HT-29 (cell line): ENCODE results near the gene NKD1. TPM values are rescaled to one million over a fixed set of nuclear protein-coding genes. Genes with fewer than 3 reads are reported as not detected.
"Not testable (repeated sequence)": the region's sequence is repeated elsewhere in the genome, so short reads cannot be mapped to it uniquely, and the experiment has no call there.

ENCODE experiments used
- DNase-seq: peaks from one replicate; pipeline ENCODE4 v3.0.0-alpha.2; 2015; ENCODE audit warnings: low spot score
- total RNA-seq: library from RNA; depleted of rRNA; stranded (reverse); fragments of >200 nt; shearing (Covaris generic); gene quantifications from 2 replicates; pipeline ENCODE4 v1.2.3, GENCODE V29; 2014

The NKD1 gene
- total RNA-seq, 1 experiment from 2014 or later = 0.13 TPM

DNA sequence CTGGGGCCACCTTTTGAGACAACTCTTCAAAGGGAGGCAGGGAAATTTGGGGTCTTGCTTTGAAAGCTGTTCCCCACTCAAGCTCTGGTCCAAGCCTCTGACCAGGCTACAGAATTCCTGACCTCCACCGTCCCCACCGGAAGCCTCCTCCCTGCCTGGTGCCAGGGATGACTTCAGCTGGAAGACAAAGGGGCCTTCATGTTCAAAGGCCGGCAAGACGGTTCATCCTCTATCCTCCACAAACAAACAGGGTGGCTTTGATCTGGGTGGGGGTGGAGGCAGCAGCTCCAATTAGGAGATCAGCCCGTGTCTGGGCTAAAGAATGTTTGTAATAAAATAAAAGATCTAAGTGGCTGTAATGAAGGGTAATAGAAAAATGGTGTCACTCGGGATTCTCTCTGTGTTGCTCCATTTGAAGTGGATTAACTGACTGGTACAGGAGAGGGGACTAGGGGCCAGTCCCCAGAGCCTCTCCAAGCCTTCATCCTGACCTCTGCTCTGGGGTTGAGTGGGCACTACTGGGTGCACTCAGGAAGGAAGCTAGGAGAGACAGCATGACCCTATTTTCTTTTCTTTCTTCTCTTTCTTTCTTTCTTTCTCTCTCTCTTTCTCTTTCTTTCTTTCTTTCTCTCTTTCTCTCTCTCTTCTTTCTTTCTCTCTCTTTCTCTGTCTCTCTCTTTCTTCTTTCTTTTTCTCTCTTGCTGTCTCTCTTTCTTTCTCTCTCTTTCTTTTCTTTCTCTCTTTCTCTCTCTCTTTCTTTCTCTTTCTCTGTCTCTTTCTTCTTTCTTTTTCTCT lies 27.5 kb upstream of the NKD1 start:
- no peak for DNase-seq

- DNase-seq = no peak
Measured at GRCh38 chr16:50521246-50521900, 26.8 kb upstream of the NKD1 start.

DNA sequence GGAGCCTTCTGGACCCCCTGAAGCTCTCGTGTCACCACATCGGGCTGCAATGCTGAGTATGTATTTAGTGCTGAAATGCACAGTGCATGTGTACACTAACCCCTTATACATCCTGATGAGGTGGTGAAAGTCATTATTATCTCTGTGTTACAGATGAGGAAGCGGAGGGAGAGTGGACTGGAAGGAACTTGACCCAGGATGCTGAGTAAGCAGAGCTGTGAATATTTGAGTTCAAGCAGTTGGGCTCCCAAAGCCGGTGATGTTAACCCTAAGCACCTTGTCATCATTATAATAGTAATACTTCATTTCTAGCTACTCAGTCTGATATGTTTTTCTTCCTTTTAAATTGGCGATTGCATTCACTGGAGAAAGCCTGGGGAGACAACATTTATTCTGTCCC lies 25.9 kb upstream of the NKD1 start:
- no peak for DNase-seq

DNA sequence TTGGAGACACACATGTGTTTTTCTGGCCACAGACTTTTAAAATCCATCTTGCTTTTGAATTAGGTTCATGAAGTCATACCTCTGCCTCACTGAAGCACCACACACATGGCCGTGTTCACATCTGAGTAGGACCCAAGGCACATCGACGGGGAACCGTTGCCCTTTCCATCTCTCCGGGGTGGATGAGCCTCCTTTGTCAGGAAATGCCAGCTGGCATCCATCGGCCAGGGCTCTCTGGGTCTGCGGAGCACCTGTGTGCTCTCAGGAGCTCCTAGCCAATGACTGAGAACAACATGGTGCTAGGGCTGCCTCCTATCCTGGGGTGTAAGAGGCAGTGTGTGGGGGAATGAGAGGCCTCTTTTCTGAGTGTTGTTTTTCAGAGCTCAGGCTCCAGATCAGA lies 24.5 kb upstream of the NKD1 start:
- DNase-seq = no peak

- no peak for DNase-seq
Measured at GRCh38 chr16:50525262-50525661, 22.9 kb upstream of the NKD1 start.

GRCh38 chr16:50525716-50526115 lies 22.5 kb upstream of the NKD1 start:
- no peak for DNase-seq

GRCh38 chr16:50526249-50526648 lies 21.9 kb upstream of the NKD1 start:
- DNase-seq = no peak

DNA sequence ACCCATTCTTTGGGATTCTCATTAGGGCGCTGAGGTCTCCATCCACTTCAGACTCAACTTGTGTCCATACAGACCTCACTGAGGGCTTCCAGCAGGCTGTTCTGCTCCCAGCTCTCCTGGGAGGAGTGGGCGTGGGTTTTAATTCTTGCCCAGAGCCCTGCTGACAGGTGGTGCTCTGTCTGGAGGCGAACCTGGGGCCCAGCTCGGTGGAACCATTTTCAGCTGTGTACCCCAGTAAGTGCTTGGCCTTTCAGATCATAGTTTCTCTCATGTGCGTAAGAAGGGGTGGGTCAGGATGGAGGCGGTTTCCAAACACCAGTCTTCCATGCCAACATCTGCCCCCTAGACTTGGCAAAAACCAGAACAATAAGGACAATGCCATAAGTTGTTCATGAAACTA lies 21.4 kb upstream of the NKD1 start:
- DNase-seq = no peak

DNA sequence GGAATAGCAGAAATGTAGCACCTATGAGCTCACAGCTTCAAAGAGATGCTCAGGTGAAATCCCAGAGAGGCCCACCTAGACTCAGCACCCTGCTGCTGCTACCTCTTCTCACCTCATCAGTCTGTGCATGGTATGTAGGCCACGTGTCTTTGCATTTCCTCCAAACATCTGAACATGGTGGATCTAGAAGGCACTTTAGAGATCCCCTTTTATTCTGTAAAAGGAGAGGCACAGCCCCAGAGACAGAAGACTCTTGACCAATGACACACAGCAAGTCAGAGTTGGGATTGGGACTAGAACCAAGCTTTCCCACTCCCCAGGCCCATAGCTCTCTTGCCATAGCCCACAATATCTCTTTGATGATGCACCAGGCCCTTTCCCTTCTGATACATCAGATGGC lies 19.4 kb upstream of the NKD1 start:
- no peak for DNase-seq

- DNase-seq = no peak
Measured at GRCh38 chr16:50529334-50529733, 18.9 kb upstream of the NKD1 start.

DNA sequence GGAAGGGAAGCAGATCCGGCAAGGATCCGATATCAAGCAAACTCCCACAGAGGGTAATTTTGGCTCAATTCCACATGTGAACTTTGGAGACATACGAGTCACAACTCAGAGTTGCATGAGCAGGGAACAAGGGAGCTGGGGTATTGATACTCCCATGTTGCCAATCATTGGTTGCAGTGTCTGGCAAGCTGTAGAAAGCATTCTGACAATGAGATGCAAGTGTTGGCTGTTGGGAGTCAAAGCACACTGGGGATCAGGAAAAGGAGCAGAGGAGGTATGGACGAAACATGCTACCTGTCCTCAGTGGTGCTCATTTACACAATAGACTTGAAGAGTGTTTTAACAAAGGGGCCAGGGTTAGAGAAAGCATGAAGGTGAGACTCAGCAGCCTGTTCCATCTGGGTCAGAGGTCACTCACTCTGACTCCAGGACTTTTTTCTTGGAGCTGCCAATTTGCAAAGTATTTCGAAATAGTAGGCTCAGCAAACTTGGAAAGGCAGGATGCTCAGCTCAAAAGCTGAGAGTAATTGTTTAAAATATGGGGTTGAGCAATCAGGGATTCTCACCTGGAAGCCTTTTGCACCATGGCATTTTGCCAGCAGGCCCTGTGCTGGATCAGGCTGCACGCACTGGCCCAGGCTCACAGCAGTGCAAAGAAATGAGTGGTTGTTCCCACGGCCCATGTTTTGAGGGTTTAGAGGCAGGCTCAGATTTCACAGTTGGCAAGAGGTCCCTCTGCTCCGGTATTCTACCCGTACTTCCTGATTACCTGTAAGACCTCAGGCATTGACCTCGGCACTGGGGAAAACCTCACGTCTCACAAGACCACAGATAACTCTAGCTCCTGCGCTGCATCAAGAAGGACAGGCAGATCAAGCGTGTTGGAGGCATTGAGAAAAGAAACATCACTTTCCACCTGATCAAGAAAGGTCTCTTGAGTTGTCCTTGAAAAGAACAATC lies 17.6 kb upstream of the NKD1 start:
- no peak for DNase-seq

DNA sequence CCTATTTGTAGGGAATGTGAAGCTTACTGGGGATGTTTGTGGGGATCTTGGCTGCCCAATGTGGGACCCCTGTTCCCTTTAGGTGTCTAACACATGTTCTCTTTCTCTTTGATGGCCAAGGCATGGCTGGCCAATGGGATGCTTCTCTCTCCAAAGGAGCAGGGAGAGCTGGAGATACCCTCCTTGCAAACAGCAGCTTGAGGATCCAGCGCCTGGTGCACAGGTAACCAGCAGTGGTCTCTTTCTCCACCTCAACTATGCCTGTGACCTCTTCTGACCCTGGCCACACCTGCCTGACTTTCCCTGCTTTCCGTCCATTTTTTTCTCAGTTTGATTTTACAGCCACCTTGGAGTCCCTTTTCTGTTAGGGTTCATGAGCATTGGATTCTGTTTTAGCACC lies 16.8 kb upstream of the NKD1 start:
- DNase-seq = no peak

DNA sequence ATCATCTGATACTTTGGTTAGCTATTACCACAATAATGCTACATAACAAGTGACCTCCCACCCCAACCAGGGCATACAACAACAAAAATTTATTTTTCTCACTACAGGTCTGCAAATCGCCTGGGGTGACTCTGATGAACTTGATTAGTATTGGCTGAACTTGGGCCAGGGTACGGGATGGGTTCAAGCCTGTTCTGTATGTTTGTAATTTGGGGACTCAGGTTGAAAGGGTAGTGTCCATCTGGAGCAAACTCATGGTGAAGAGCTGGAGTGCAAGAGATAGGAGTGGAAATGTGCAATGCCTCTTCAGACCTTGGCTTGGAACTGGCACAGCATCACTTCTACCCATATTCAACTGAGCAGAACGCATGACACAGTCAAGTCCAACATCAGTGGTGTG lies 16.3 kb upstream of the NKD1 start:
- DNase-seq = no peak

GRCh38 chr16:50532576-50532975 lies 15.6 kb upstream of the NKD1 start:
- DNase-seq = no peak

DNA sequence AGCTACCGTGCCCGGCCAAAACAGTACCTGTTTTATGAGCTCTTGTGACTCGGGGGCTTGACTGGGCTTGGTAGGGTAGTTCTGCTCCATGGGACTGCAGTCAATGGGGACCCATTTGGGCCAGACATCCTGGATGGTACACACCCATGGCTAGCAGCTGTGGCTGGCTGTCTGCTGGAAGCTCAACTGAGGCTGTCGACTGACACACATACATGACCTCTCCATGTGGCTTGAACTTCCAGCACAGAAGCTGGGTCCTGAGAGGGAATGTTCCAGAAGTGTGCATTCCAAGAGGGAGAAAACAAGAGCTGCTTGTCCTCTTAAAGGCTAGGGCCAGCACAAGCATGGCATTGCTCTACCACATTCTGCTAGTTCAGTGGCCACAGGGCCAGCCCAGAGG lies 14.9 kb upstream of the NKD1 start:
- DNase-seq = no peak

DNA sequence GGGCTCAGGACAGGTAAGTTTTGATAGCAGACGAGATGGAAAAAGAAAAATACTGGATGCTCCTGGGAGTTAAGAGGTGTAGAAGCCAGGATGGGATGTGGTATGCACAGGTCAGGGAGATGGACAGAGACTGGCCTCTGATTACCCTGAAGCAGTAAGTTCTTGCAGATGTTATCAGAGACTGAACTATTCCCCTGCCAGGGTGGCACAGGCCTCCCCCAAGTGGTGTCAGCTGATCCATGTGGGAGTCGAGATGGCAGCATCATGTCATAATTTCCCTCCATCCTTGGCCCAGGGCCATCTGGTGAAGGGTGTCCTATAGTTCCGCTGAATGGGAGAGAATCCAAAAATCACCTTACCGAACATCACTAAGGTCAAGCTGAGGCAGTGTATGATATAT lies 14.1 kb upstream of the NKD1 start:
- no peak for DNase-seq

GRCh38 chr16:50534556-50534955 lies 13.6 kb upstream of the NKD1 start:
- no peak for DNase-seq

DNA sequence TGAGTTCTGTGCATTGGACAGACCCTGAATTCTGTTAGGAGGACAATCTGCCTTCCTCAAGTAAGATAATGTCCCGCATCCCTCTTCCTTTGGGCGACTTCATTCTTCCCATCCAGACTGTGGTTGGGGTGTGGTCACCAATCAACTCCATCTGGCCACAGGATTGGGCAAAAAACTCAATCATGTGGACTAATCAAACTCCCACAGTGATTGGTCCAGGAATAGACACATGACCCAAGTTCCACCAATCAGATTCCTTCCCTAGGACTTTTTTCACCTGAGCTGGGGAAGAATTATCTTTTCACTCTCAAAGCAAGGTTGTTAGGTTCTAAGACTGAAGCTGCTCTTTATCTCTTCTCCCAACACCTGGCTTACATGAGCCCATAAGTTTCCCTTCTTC lies 13.2 kb upstream of the NKD1 start:
- DNase-seq = no peak

GRCh38 chr16:50535506-50536257 lies 12.5 kb upstream of the NKD1 start:
- DNase-seq = no peak

DNA sequence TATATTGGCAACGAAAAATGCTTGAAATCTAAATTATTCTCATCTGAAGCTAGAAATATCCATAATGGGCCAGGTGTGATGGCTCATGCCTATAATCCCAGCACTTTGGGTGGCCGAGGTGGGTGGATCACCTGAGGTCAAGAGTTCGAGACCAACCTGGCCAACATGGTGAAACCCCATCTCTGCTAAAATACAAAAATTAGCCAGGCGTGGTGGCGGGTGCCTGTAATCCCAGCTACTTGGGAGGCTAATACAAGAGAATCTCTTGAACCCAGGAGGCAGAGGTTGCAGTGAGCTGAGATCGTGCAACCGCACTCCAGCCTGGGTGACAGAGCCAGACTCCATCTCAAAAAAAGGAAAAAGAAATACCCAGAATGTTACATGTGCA lies 11.9 kb upstream of the NKD1 start:
- not testable (repeated sequence) for DNase-seq

DNA sequence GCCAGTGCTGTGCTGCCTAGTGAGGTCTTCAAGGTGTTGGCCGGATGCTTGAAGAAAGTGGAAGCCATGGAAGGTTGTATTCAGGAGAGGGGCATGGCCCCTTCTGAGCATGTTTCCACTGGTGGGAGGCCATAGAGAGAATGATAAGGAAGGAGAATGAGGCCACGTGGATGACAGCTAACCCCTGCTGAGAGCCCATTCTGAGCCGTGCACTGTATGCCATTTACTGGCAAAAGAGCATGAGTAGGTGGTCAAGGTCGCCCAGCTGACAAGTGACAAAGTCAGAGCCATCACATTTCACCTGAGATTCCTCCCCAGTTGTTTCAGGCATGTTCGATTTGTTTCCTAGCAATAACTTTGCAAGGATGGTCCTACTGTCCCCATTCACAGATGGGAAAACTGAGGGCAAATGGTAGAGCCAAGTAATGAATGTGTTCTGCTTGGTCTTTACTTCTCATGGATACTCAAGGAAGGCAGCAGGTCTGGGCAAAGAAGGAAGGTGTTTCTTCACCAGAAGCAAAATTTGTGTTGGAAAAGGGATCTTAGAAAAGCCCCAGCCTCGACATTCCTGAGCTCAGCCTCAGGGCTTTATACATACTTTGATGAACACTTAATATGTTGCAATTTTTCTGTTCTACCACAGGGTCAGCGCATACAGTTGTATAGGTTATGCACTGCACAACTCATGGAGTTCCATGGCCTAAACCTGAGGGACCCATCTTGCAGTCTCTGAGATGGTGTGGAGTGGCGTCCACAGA lies 10.5 kb upstream of the NKD1 start:
- no peak for DNase-seq
